ENCODE measurements around the gene TGFBR2. TPM values are rescaled to one million over a fixed set of nuclear protein-coding genes. Genes with fewer than 3 reads are reported as not detected.

The TGFBR2 gene
- polyA plus RNA-seq, 3 donors: 46.6 to 60.3 (median 57.0) TPM

DNA sequence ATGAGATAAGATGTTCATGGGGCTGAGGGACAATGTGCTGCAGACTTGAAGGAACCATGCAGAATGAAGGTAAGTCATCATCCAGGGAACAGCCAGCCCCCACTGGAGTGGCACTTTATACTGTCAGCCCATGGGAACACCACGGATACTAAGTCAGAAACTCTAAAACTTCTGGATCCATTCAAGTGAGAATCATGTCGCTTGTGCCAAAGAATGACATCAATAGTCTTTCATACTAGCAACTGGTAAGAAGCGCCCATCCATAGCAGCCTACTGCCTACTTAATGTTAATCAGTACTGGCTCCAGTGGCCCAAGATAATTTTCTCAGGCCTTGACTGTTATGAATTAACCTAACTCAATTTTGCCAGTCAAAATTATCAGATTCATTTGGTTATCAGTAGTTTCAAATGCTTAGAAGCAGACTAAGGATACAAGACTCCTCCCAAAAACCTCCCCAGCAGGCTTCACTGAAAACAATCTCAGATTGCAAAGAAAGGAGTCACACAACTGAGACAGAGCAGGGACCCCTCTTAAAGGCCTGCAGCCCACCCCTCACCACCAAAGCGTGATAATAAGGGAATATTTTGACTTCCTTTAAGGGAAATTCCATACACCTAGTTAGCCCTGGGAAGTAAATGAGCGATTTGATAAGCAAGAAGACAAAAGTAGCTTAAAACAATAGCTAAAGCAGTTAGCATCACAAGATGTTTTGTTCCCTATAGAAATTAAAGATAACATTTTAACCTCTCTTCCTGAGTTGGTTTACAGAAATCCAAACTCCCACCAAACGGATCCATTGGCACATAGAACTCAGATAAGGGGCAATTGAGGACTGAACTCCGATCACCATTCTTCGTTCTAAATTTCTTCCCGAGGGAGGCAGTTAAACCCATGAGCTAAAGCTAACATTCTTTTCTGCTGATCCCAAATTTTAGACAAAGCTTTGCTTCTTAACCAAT, 98.8 kb downstream of the TGFBR2 start:
- H4K20me1 ChIP-seq (ENCODE audit: insufficient read depth, low read length): no peaks in the 10 kb centered on the region
- no peaks in the 10 kb centered on the region for H3K36me3 ChIP-seq (replicated peaks in 1 of 2; ENCODE audit: control insufficient read depth in 1 of 2, insufficient read depth in 2 of 2, low read length in 2 of 2)
- no peaks in the 10 kb centered on the region for H3K27me3 ChIP-seq (ENCODE audit: control insufficient read depth in 2 of 2, insufficient read depth in 2 of 2, low read length in 2 of 2)
- H3K4me1 Mint-ChIP-seq: no peaks in the 10 kb centered on the region
- H3K27me3 Mint-ChIP-seq (ENCODE audit: low read depth in 3 of 3): no peaks in the 10 kb centered on the region
- H3K9me3 Mint-ChIP-seq: peaks cover 0 to 7% (median 4%) of the 10 kb centered on the region in 7 donors
- DNase-seq: no peak
- H3K4me3 Mint-ChIP-seq: no peak overlapping the region
- no peak overlapping the region for H3K27ac Mint-ChIP-seq
- H3K4me1 ChIP-seq (ENCODE audit: control insufficient read depth in 1 of 2, insufficient read depth in 2 of 2, low read length in 2 of 2): no peaks in the 10 kb centered on the region
- TF ChIP-seq, protein P1, sequence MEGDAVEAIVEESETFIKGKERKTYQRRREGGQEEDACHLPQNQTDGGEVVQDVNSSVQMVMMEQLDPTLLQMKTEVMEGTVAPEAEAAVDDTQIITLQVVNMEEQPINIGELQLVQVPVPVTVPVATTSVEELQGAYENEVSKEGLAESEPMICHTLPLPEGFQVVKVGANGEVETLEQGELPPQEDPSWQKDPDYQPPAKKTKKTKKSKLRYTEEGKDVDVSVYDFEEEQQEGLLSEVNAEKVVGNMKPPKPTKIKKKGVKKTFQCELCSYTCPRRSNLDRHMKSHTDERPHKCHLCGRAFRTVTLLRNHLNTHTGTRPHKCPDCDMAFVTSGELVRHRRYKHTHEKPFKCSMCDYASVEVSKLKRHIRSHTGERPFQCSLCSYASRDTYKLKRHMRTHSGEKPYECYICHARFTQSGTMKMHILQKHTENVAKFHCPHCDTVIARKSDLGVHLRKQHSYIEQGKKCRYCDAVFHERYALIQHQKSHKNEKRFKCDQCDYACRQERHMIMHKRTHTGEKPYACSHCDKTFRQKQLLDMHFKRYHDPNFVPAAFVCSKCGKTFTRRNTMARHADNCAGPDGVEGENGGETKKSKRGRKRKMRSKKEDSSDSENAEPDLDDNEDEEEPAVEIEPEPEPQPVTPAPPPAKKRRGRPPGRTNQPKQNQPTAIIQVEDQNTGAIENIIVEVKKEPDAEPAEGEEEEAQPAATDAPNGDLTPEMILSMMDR (IDR thresholded peaks at IDR 0.05): no peak
- H3K9me3 ChIP-seq (replicated peaks in 1 of 2; ENCODE audit: control insufficient read depth in 1 of 2, insufficient read depth in 1 of 2, low read length in 2 of 2): no peaks in the 10 kb centered on the region
- H3K9ac ChIP-seq (ENCODE audit: insufficient read depth, low read length, poor library complexity, severe bottlenecking): no peak overlapping the region
- H2AFZ ChIP-seq (ENCODE audit: insufficient read depth, low read depth, low read length, poor library complexity, severe bottlenecking): no peak overlapping the region
- no peaks in the 10 kb centered on the region for H3K36me3 Mint-ChIP-seq
- no peak overlapping the region for H3K4me2 ChIP-seq (replicated peaks; ENCODE audit: extremely low read depth, low read length, poor library complexity, severe bottlenecking)
- WGBS (ENCODE audit: insufficient coverage): 95% methylated on average over 6 of the region's 9 CpGs
- intact Hi-C loops (cut with micrococcal nuclease): no loop called here
- no peak overlapping the region for H3K4me3 ChIP-seq (replicated peaks in 1 of 3; ENCODE audit: low read depth in 2 of 3, low read length in 3 of 3)
- no peaks in the 10 kb centered on the region for H3K79me2 ChIP-seq (ENCODE audit: insufficient read depth, low read length)
- H3K27ac ChIP-seq (ENCODE audit: low read depth in 1 of 2, low read length in 2 of 2): no peak overlapping the region

DNA sequence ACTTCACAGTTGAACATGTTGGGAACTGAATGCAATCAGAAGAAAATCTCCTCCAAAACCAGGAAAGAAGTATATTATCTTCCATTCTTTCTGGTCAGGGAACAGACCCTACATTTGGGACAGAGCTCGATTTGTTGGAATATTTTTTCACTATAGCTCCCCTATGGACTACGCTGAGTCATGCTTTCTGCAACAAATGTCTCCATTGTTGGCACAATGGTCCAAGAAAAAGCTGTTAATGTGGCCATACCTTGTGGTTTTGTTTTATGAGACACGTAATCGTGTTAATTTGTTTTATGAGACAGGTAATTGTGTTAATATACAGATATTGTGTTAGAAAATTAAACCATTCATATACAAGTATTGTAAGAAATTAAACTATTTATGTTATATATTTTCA, 101.4 kb downstream of the TGFBR2 start:
- no peaks in the 10 kb centered on the region for H3K27me3 Mint-ChIP-seq (ENCODE audit: low read depth in 3 of 3)
- H3K4me3 ChIP-seq (replicated peaks in 1 of 3; ENCODE audit: low read depth in 2 of 3, low read length in 3 of 3): no peak overlapping the region
- H3K36me3 ChIP-seq (replicated peaks in 1 of 2; ENCODE audit: control insufficient read depth in 1 of 2, insufficient read depth in 2 of 2, low read length in 2 of 2): no peaks in the 10 kb centered on the region
- H3K4me1 ChIP-seq (ENCODE audit: control insufficient read depth in 1 of 2, insufficient read depth in 2 of 2, low read length in 2 of 2): peaks cover 0 to 3% of the 10 kb centered on the region in 2 donors
- WGBS (ENCODE audit: insufficient coverage): 100% methylated on average over 1 of the region's 4 CpGs
- H3K9ac ChIP-seq (ENCODE audit: insufficient read depth, low read length, poor library complexity, severe bottlenecking): no peak overlapping the region
- intact Hi-C loops (cut with micrococcal nuclease): no loop called here
- peaks cover 0 to 6% (median 4%) of the 10 kb centered on the region in 7 donors for H3K9me3 Mint-ChIP-seq
- no peak overlapping the region for H3K4me2 ChIP-seq (replicated peaks; ENCODE audit: extremely low read depth, low read length, poor library complexity, severe bottlenecking)
- H3K9me3 ChIP-seq (replicated peaks in 1 of 2; ENCODE audit: control insufficient read depth in 1 of 2, insufficient read depth in 1 of 2, low read length in 2 of 2): no peaks in the 10 kb centered on the region
- H3K4me1 Mint-ChIP-seq: peaks cover 7% of the 10 kb centered on the region
- H3K27ac ChIP-seq (ENCODE audit: low read depth in 1 of 2, low read length in 2 of 2): no peak overlapping the region
- H3K27ac Mint-ChIP-seq: no peak overlapping the region
- TF ChIP-seq, protein P1 (IDR thresholded peaks at IDR 0.05): no peak
- no peaks in the 10 kb centered on the region for H3K36me3 Mint-ChIP-seq
- no peak overlapping the region for H3K4me3 Mint-ChIP-seq
- H2AFZ ChIP-seq (ENCODE audit: insufficient read depth, low read depth, low read length, poor library complexity, severe bottlenecking): no peak overlapping the region
- no peaks in the 10 kb centered on the region for H3K79me2 ChIP-seq (ENCODE audit: insufficient read depth, low read length)
- no peak for DNase-seq
- H3K27me3 ChIP-seq (ENCODE audit: control insufficient read depth in 2 of 2, insufficient read depth in 2 of 2, low read length in 2 of 2): no peaks in the 10 kb centered on the region
- H4K20me1 ChIP-seq (ENCODE audit: insufficient read depth, low read length): no peaks in the 10 kb centered on the region

All from CD14-positive monocyte (primary cell).